ENCODE data around the gene GPD1.
"Not testable (repeated sequence)": the region's sequence is repeated elsewhere in the genome, so short reads cannot be mapped to it uniquely, and the experiment has no call there.

Gene GPD1

GRCh38 chr12:50073712-50074111 lies 30.1 kb upstream of the GPD1 start:
- DNase-seq (ENCODE audit: low read depth) = no peak

DNA sequence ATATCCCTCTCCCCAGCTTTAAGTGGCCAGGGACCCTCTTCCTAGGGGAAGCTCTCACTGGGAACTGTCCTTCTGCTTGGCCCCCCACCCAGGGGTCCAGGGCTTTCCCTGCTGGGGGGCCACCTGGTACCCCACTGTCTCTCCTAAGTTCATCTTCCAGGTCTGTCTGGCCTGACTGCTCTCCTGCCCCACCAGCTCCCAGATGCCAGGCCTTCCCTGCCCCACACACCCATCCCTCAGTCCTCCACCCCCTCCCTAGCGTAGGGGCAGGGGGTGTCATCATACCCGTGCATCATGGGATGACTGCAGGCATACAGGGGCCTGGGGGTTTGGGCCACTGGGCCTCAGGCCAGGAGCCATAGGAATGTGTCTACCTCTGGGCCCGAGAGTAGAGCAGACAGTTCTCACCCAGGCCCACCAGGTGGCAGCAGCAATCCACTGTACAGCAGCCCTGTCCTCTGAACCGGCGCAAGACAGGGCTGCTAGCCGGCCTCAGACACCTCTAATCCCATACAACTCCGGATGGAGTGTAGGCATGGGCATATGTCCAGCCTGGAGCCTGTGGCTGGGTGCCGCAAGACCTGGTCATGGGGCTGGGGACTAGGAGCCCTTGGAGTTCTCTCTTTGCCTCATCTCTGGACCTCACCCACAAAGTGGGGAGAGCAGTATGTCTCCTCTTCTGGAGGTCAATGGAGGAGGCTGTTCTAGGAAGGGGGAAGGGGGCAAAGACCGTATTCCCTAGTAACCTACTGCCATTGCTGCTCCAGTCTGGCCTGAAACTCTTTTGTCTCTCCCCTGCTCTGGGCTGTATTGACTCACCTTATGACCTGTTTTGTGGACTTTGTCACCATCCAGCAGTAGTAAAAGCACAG lies 28.6 kb upstream of the GPD1 start:
- DNase-seq (ENCODE audit: low read depth) = peak; percentile 69

DNA sequence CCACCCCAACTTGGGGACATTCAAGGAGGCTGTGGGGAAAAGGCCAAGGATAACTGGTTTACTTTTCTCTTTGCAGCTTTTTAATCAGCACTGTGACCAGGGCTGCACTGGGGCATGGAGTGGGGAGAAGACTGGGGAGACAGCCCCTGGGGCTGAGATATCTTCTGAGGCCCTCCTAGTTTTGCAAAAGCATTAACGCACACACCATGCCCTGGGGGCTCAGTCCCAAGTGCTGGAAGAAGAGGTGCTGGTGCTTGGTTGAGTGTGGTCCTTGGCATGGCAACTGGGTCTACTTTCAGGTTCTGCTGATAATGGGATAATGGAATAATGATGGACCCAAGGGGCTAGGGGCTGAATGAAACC lies 28.0 kb upstream of the GPD1 start:
- no peak for DNase-seq (ENCODE audit: low read depth)

- DNase-seq (ENCODE audit: low read depth) = no peak
These were observed 26.7 kb upstream of the GPD1 start for GRCh38 chr12:50077099-50077498.

DNA sequence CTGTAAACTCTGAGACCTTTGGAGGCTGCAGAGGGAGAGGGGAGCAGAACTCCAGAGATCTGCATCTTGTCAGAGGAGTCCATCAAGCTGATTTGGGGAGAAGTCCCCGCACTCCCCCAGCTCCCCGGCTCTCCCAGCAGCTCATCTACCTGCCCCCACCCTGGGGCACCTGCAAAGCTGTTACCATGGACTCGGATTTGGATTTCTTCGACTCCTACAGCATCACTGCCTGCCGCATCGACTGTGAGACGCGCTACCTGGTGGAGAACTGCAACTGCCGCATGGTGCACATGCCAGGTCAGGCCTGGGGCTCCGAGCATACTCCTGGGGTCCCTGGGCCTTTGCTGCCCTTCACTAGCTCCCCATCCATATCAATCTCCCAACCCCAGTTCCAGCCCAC lies 25.5 kb upstream of the GPD1 start:
- no peak for DNase-seq (ENCODE audit: low read depth)

- DNase-seq (ENCODE audit: low read depth) = no peak
These were observed 24.0 kb upstream of the GPD1 start for GRCh38 chr12:50079771-50080170.

- DNase-seq (ENCODE audit: low read depth) = no peak
These were observed 22.6 kb upstream of the GPD1 start for GRCh38 chr12:50081096-50081808.

- no peak for DNase-seq (ENCODE audit: low read depth)
These were observed 21.2 kb upstream of the GPD1 start for GRCh38 chr12:50082644-50083043.

- no peak for DNase-seq (ENCODE audit: low read depth)
These were observed 20.5 kb upstream of the GPD1 start for GRCh38 chr12:50083301-50083700.

- DNase-seq (ENCODE audit: low read depth) = not testable (repeated sequence)
These were observed 19.4 kb upstream of the GPD1 start for GRCh38 chr12:50084409-50084774.

DNA sequence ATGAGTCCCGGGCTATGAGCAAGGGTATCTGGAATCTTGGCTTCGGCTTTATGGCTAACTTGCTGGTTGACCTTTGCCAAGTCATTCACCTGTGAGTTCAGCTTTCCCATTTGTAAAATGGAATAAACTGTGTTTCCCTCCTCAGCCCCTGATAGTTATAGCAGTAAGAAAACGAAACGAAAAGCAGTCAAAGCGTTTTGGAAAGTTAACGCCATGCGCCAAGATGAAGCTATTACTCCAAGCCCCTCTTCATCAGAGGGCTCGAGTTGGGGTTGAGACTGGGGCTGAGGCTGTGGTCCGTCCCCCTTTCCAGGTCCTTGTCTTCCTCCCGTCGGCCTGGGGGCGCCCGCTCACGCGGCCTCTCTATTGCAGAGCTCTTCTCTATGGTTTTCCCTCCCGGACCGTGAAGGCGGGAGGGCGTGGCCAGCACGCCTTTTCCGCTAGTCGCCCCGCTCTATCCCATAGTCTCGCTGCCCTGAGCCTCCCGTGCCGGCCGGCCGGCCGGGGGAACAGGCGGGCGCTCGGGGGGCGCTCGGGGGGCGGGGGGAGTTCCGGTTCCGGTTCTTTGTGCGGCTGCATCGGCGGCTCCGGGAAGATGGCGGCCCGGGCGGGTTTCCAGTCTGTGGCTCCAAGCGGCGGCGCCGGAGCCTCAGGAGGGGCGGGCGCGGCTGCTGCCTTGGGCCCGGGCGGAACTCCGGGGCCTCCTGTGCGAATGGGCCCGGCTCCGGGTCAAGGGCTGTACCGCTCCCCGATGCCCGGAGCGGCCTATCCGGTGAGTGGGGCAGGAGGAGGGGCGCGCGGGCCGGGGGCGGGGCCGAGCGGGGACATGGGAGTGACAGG lies 18.8 kb upstream of the GPD1 start, which contains the start of gene SMARCD1:
Gene SMARCD1 (plus strand): TSS at position 568 of the 840 bp plus-strand sequence. CDS start 28 bp downstream, at position 596.
- DNase-seq (ENCODE audit: low read depth) = peak; percentile 85

GRCh38 chr12:50085615-50086072 lies 18.2 kb upstream of the GPD1 start:
- DNase-seq (ENCODE audit: low read depth) = no peak

DNA sequence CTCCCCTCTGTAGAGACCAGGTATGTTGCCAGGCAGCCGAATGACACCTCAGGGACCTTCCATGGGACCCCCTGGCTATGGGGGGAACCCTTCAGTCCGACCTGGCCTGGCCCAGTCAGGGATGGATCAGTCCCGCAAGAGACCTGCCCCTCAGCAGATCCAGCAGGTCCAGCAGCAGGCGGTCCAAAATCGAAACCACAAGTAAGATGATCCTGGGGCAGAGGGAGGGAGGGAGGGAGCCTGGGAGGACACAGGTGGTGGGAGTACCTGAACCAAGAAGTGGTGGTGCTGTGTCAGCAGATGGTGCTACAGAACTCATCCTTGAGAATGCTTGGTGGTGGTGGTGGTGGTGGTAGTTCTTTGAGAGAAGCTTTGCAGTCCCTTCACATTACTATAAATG lies 17.7 kb upstream of the GPD1 start:
- DNase-seq (ENCODE audit: low read depth) = no peak

- no peak for DNase-seq (ENCODE audit: low read depth)
These were observed 16.7 kb upstream of the GPD1 start for GRCh38 chr12:50087151-50087550.

- no peak for DNase-seq (ENCODE audit: low read depth)
These were observed 15.8 kb upstream of the GPD1 start for GRCh38 chr12:50087995-50088394.

- DNase-seq (ENCODE audit: low read depth) = no peak
These were observed 15.1 kb upstream of the GPD1 start for GRCh38 chr12:50088577-50089335.

- DNase-seq (ENCODE audit: low read depth) = no peak
These were observed 14.1 kb upstream of the GPD1 start for GRCh38 chr12:50089730-50090129.

- no peak for DNase-seq (ENCODE audit: low read depth)
These were observed 13.4 kb upstream of the GPD1 start for GRCh38 chr12:50090391-50090790.

DNA sequence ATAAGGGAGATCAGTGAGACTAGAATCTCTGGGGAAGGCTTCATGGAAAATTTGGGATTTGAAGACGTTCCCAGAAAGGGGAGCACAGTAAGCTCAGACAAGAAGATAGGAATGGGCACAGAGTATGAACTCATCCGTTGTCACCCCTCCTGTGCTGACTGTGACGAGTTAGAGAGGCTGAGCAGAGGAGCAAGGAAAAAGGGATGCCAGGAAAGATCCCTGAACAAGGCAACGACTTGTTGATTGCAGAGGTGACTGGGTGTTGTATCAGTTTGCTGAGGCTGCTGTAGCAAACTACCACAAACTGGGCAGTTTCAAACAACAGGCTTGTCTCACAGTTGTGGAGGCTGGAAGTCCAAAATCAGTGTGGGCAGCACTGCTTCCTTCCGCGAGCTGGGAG lies 5.9 kb upstream of the GPD1 start:
- DNase-seq (ENCODE audit: low read depth) = no peak

DNA sequence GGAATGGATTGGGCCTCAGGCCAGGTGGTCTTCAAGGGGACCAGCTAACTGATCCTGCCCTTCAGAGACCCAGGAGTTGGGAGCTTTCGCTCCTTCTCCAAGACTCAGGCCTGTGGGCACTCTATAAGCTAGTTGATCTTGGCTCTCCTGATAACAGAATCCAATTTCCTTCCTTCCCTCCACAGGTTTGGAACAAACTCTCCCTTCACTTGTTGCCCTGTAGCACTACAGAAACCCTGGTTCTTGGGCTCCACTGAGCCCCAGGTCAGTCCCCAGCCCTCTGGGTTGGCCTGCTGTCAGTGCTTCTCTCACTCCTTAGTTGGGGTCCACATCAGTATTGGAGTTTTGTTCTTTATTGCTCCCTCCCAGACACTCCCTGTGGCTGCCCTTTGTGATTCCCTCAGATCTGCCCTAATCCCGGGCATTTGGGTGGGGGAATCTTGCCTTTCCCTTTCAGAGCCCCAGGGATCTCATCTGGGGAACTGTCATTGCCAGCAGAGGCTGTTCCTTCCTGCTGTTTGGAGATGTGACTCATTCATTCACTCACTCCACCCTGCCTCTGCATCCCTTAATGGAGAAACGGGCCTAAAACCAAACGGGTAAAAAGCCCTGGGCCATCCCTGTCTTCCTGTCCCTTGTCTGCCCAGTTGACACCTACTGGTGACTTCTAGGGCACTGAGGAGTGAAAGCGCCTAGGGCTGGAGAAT lies 4.4 kb upstream of the GPD1 start:
- DNase-seq (ENCODE audit: low read depth) = no peak

- no peak for DNase-seq (ENCODE audit: low read depth)
These were observed 3.2 kb upstream of the GPD1 start for GRCh38 chr12:50100561-50100960.

Data from fibroblast of the conjunctiva (primary cell).